Measurements from ENCODE around the gene NAA30. TPM values are rescaled to one million over a fixed set of nuclear protein-coding genes. Genes with fewer than 3 reads are reported as not detected.

Gene NAA30
- total and polyA plus RNA-seq, 9 of the 15 experiments (the other 6 are each of a cell fraction or from before 2014, with no cell fraction given) = 2.2 to 8.0 (median 6.9) TPM

GRCh38 chr14:57378661-57379060 lies 11.7 kb upstream of the NAA30 start:
- Histone ChIP-seq H3K27ac (ENCODE audit: extremely low read depth, low read depth, low read length) (no peak overlapping the region), H3K4me1 (replicated peaks in 1 of 2; ENCODE audit: control insufficient read depth in 2 of 2, insufficient read depth in 2 of 2, low read length in 2 of 2) (no peaks in the 10 kb centered on the region), H3K9me3 (replicated peaks; ENCODE audit: control insufficient read depth, insufficient read depth, low read depth, low read length) (no peaks in the 10 kb centered on the region), H4K20me1 (replicated peaks; ENCODE audit: control insufficient read depth, insufficient read depth, low read length) (no peaks in the 10 kb centered on the region), H3K9me1 (ENCODE audit: control insufficient read depth, insufficient read depth, low read length) (no peaks in the 10 kb centered on the region), H3K9ac (ENCODE audit: insufficient read depth in 1 of 2, low read depth in 2 of 2, low read length in 2 of 2) (no peak overlapping the region), H3K79me2 (ENCODE audit: control insufficient read depth, insufficient read depth, low read length) (no peaks in the 10 kb centered on the region), H3K36me3 (ENCODE audit: control insufficient read depth, insufficient read depth, low read length) (no peaks in the 10 kb centered on the region), H2AFZ (ENCODE audit: low read depth, low read length) (no peak overlapping the region), H3K4me3 (no peak overlapping the region), H3K4me2 (ENCODE audit: insufficient read depth, low read length) (no peak overlapping the region), H3K27me3 (ENCODE audit: control insufficient read depth in 2 of 2, insufficient read depth in 2 of 2, low read length in 2 of 2) (no peaks in the 10 kb centered on the region)
- FAIRE-seq (no peak), DNase-seq (ENCODE audit: extremely low read depth in 1 of 4, low spot score in 3 of 4) (no peak), ATAC-seq (no peak)
- BruUV-seq (replicated peaks) = no TSS peak
- intact Hi-C loops (cut with micrococcal nuclease) (no loop called here), in situ Hi-C loops (cut with MboI) (no loop called here)
- ChIA-PET CTCF (ENCODE audit: low intra/inter-chr PET ratio) (no interaction called here), POLR2A (no interaction called here)
- TF ChIP-seq EP400 (IDR thresholded peaks at IDR 0.05) = no peak
- no peak for TF ChIP-seq ELK1 (CRISPR knock-in tag; IDR thresholded peaks at IDR 0.05)
- no peak for TF ChIP-seq RERE (CRISPR knock-in tag; IDR thresholded peaks at IDR 0.05; ENCODE audit: borderline replicate concordance)
- no peak for TF ChIP-seq THRAP3 (IDR thresholded peaks at IDR 0.05; ENCODE audit: borderline replicate concordance)
- TF ChIP-seq ATF1 (CRISPR knock-in tag; IDR thresholded peaks at IDR 0.05) = no peak
- no peak for TF ChIP-seq ATF1 (tag; IDR thresholded peaks at IDR 0.05)
- TF ChIP-seq ZBTB9 (CRISPR knock-in tag; IDR thresholded peaks at IDR 0.05) = no peak
- TF ChIP-seq DPF2 (IDR thresholded peaks at IDR 0.05) = no peak
- no peak for TF ChIP-seq ZC3H11A (IDR thresholded peaks at IDR 0.05; ENCODE audit: low read depth, low read length)
- no peak for TF ChIP-seq ZNF121 (CRISPR knock-in tag; conservative IDR thresholded peaks at IDR 0.05)
- TF ChIP-seq FOXK1 (CRISPR knock-in tag; IDR thresholded peaks at IDR 0.05; ENCODE audit: borderline replicate concordance) = no peak
